ENCODE measurements around the gene SKIC8.
A peak's percentile ranks its signal among the peaks of the same experiment; 100 is the strongest.

The SKIC8 gene

GRCh38 chr15:78321786-78322185 lies 22.4 kb upstream of the SKIC8 start:
- no peak for DNase-seq (ENCODE audit: low read depth)

- DNase-seq (ENCODE audit: low read depth), result no peak
These were observed 21.7 kb upstream of the SKIC8 start for GRCh38 chr15:78321041-78321570.

- no peak for DNase-seq (ENCODE audit: low read depth)
These were observed 20.8 kb upstream of the SKIC8 start for GRCh38 chr15:78320183-78320582.

GRCh38 chr15:78319588-78319987 lies 20.2 kb upstream of the SKIC8 start:
- no peak for DNase-seq (ENCODE audit: low read depth)

- no peak for DNase-seq (ENCODE audit: low read depth)
These were observed 17.9 kb upstream of the SKIC8 start for GRCh38 chr15:78317145-78317836.

- no peak for DNase-seq (ENCODE audit: low read depth)
These were observed 17.1 kb upstream of the SKIC8 start for GRCh38 chr15:78316283-78317083.

- DNase-seq (ENCODE audit: low read depth), result no peak
These were observed 16.4 kb upstream of the SKIC8 start for GRCh38 chr15:78315686-78316282.

- no peak for DNase-seq (ENCODE audit: low read depth)
These were observed 14.8 kb upstream of the SKIC8 start for GRCh38 chr15:78314181-78314581.

- no peak for DNase-seq (ENCODE audit: low read depth)
These were observed 14.0 kb upstream of the SKIC8 start for GRCh38 chr15:78313383-78313782.

- no peak for DNase-seq (ENCODE audit: low read depth)
These were observed 13.5 kb upstream of the SKIC8 start for GRCh38 chr15:78312957-78313356.

- no peak for DNase-seq (ENCODE audit: low read depth)
These were observed 13.1 kb upstream of the SKIC8 start for GRCh38 chr15:78312536-78312935.

GRCh38 chr15:78311292-78311691 lies 11.9 kb upstream of the SKIC8 start:
- no peak for DNase-seq (ENCODE audit: low read depth)

- peak; percentile 51 for DNase-seq (ENCODE audit: low read depth)
These were observed 9.1 kb upstream of the SKIC8 start for GRCh38 chr15:78308422-78309032.

- DNase-seq (ENCODE audit: low read depth), result no peak
These were observed 8.6 kb upstream of the SKIC8 start for GRCh38 chr15:78307976-78308375.

GRCh38 chr15:78306176-78306774 lies 6.9 kb upstream of the SKIC8 start:
- DNase-seq (ENCODE audit: low read depth), result peak; percentile 66

- no peak for DNase-seq (ENCODE audit: low read depth)
These were observed 5.0 kb upstream of the SKIC8 start for GRCh38 chr15:78304216-78305066.

- DNase-seq (ENCODE audit: low read depth), result peak; percentile 92
These were observed 3.3 kb upstream of the SKIC8 start for GRCh38 chr15:78302579-78303312.

GRCh38 chr15:78301828-78302227 lies 2.4 kb upstream of the SKIC8 start:
- DNase-seq (ENCODE audit: low read depth), result no peak

- DNase-seq (ENCODE audit: low read depth), result no peak
These were observed 1.9 kb upstream of the SKIC8 start for GRCh38 chr15:78301326-78301725.

GRCh38 chr15:78292219-78292618 lies 7.2 kb downstream of the SKIC8 start:
- no peak for DNase-seq (ENCODE audit: low read depth)

All from fibroblast of gingiva (primary cell).